SK-N-MC (cell line): ENCODE measurements around the gene PCSK5.

Source experiments
- DNase-seq: peaks from one replicate; pipeline ENCODE4 v3.0.0-alpha.2; 2011; ENCODE audit warnings: low read depth, low spot score
- H3K27ac ChIP-seq: fragments of 200-600 bp; sonication (generic); 2 replicates; pipeline ENCODE4 v1.5.1; 2016; ENCODE audit warnings: mixed run types
- H3K36me3 ChIP-seq: fragments of 200-600 bp; sonication (generic); 2 replicates; pipeline ENCODE4 v1.6.1; 2017; ENCODE audit warnings: antibody characterized with exemption, low read length, mixed read lengths; ENCODE audit not compliant: insufficient read depth
- H3K4me3 ChIP-seq: fragments of 200-600 bp; sonication (generic); 2 replicates; pipeline ENCODE4 v1.5.1; 2016
- H3K9ac ChIP-seq: fragments of 200-600 bp; sonication (generic); 2 replicates; pipeline ENCODE4 v1.8.0; 2017; ENCODE audit warnings: mixed run types, mixed read lengths; ENCODE audit not compliant: insufficient read length
- H3K9me3 ChIP-seq: fragments of 200-600 bp; sonication (generic); 2 replicates; pipeline ENCODE4 v1.6.1; 2017; ENCODE audit warnings: low read depth, mild to moderate bottlenecking, antibody characterized with exemption, low read length, moderate library complexity, mixed read lengths
- EZH2 ChIP-seq: fragments of 200-600 bp; sonication (generic); IDR thresholded peaks from one replicate; pipeline ENCODE4 v1.6.1; 2017; ENCODE audit warnings: antibody characterized with exemption
- FOXP2 ChIP-seq: optimal IDR thresholded peaks from 2 replicates; pipeline ENCODE3; 2011; ENCODE audit warnings: mild to moderate bottlenecking, moderate library complexity; ENCODE audit not compliant: insufficient read depth; ENCODE audit errors: extremely low read length, control extremely low read depth
- POLR2AphosphoS5 ChIP-seq: IDR thresholded peaks from 2 replicates; pipeline ENCODE4 v1.6.1; 2012; ENCODE audit warnings: mild to moderate bottlenecking, low read depth, low read length, borderline replicate concordance

PCSK5 gene

GRCh38 chr9:76153902-76154629, 263.6 kb downstream of the PCSK5 start:
- DNase-seq, result no peak
- no peak for TF ChIP-seq EZH2
- no peak for TF ChIP-seq FOXP2
- TF ChIP-seq POLR2AphosphoS5, result no peak
- Histone ChIP-seq H3K9me3 (no peaks in the 10 kb centered on the region), H3K9ac (no peak overlapping the region), H3K4me3 (no peak overlapping the region), H3K27ac (no peak overlapping the region), H3K36me3 (no peaks in the 10 kb centered on the region; the same call in 1 of the 2 replicates)

DNA sequence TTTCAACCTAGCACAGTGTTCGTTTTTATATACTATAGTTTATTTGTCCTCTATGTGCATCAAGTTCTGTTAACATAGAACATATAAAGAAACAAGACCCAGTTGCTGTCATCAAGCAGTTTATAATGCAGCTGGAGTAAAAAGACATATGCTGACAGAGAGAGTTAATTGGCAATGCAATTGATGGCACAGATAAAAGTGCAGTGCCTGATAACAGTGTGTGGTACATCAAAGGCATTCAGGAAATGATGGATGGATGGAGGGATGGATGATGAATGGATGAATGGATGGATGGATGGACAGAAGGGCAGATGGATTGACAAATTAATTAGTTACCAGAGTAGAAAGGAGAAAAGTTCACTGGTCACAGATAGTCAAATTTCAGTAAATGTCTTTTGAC, 264.9 kb downstream of the PCSK5 start:
- no peak for TF ChIP-seq FOXP2
- TF ChIP-seq EZH2, result no peak
- no peak for TF ChIP-seq POLR2AphosphoS5
- H3K9me3 ChIP-seq, result no peaks in the 10 kb centered on the region
- DNase-seq, result no peak
- H3K4me3 ChIP-seq, result no peak overlapping the region
- H3K27ac ChIP-seq, result no peak overlapping the region
- H3K36me3 ChIP-seq, result no peaks in the 10 kb centered on the region; the same call in 1 of the 2 replicates
- no peak overlapping the region for H3K9ac ChIP-seq

DNA sequence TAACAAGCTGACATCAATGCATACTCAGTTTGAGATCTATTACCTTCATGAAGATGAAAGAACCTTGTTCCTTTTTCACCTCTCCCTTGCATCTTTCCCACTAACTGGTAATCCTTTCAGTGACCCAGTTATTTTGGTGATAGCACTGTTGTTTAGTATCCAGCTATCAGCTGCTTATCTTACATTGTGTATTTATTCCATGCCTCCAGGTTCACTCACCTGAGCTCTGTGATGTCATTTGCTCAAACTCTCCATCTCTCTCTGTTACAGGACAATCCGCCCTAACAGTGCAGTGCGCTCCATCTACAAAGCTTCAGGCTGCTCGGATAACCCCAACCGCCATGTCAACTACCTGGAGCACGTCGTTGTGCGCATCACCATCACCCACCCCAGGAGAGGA, 268.2 kb downstream of the PCSK5 start:
- Histone ChIP-seq H3K4me3 (no peak overlapping the region), H3K36me3 (no peaks in the 10 kb centered on the region; the same call in 1 of the 2 replicates), H3K27ac (no peak overlapping the region), H3K9ac (no peak overlapping the region), H3K9me3 (no peaks in the 10 kb centered on the region)
- TF ChIP-seq POLR2AphosphoS5, result no peak
- TF ChIP-seq EZH2, result no peak
- TF ChIP-seq FOXP2, result no peak
- DNase-seq, result no peak

- H3K4me3 ChIP-seq, result no peak overlapping the region
- no peak overlapping the region for H3K27ac ChIP-seq
- H3K9me3 ChIP-seq, result no peaks in the 10 kb centered on the region
- no peak overlapping the region for H3K9ac ChIP-seq
- no peak for TF ChIP-seq EZH2
- no peak for TF ChIP-seq FOXP2
- no peak for TF ChIP-seq POLR2AphosphoS5
- no peak for DNase-seq
- no peaks in the 10 kb centered on the region; the same call in 1 of the 2 replicates for H3K36me3 ChIP-seq
Measured at GRCh38 chr9:76159293-76159926, 268.9 kb downstream of the PCSK5 start.

DNA sequence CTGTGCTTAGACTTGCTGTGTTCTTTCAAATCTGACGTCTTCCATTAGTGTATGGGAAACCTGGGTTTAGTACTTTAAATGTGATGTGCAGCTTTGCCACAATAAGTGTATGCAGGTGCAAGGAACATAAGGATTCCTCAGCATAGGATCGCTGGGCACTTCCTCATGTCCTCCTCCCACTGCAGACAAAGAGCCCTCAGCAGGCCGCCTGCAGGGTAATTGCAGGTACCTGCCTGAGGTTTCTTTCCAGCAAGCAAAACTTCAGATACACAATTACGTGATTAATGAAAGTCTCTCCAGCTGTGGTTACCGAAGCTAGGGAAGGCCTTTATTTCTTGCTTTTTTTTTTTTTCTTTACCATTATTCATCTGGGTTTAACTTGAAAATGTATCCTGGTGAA, 270.6 kb downstream of the PCSK5 start:
- no peak for DNase-seq
- TF ChIP-seq EZH2 (no peak), POLR2AphosphoS5 (no peak), FOXP2 (no peak)
- no peak overlapping the region for H3K4me3 ChIP-seq
- no peak overlapping the region for H3K9ac ChIP-seq
- H3K27ac ChIP-seq, result no peak overlapping the region
- H3K36me3 ChIP-seq, result no peaks in the 10 kb centered on the region; the same call in 1 of the 2 replicates
- no peaks in the 10 kb centered on the region for H3K9me3 ChIP-seq

GRCh38 chr9:76161541-76161940, 271.1 kb downstream of the PCSK5 start:
- no peak for TF ChIP-seq POLR2AphosphoS5
- TF ChIP-seq FOXP2, result no peak
- TF ChIP-seq EZH2, result no peak
- no peak overlapping the region for H3K4me3 ChIP-seq
- no peak overlapping the region for H3K27ac ChIP-seq
- no peak for DNase-seq
- no peaks in the 10 kb centered on the region for H3K9me3 ChIP-seq
- H3K36me3 ChIP-seq, result no peaks in the 10 kb centered on the region; the same call in 1 of the 2 replicates
- H3K9ac ChIP-seq, result no peak overlapping the region

DNA sequence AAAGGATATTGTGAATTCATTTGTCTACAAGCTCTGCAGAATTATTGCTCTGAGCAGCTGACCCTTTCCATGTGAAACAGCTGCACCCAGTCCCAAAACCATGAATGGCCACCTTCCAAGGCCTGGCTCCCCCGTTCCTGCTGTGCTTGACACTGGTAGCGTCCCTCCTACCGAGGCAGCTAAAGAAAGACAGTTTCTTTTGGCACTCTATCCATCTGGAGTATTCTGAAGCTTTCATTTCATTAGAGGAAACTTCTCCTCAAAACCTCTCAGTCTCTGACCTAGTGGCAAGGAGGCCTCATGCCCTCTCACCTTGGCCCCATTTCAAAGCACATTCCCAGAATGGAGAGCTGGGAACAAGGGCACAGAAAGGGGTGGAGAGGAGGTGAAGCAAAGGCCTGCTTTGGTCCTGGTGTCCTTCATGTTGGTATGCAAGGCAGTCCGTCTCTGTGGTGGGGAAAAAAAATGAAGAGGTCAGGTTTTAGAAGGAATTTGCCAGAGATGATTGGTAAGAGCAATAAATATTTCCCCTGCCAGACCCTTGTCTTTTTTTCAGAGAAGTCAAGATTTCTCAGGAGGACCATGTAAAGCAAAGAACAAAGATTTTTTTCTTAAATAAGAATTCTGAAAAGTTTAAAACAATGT, 271.7 kb downstream of the PCSK5 start:
- Histone ChIP-seq H3K36me3 (no peaks in the 10 kb centered on the region; the same call in 1 of the 2 replicates), H3K9me3 (no peaks in the 10 kb centered on the region), H3K27ac (no peak overlapping the region), H3K9ac (no peak overlapping the region), H3K4me3 (no peak overlapping the region)
- TF ChIP-seq POLR2AphosphoS5 (no peak), FOXP2 (no peak), EZH2 (no peak)
- no peak for DNase-seq
